Epithelial cell of proximal tubule (primary cell): ENCODE results near the gene ADGRB2. TPM values are rescaled to one million over a fixed set of nuclear protein-coding genes. Genes with fewer than 3 reads are reported as not detected.

Experiments used
- DNase-seq: peaks from one replicate; pipeline ENCODE4 v3.0.0-alpha.2; 2011; ENCODE audit warnings: low read depth
- H3K4me3 ChIP-seq: 2 replicates; pipeline ENCODE4 v1.5.1; 2011; ENCODE audit warnings: low read depth, mild to moderate bottlenecking, low read length
- total RNA-seq: library from RNA; depleted of rRNA; stranded (reverse); fragments of >200 nt; gene quantifications from 2 replicates; pipeline ENCODE4 v1.2.3, GENCODE V29; 2015
- TF ChIP-seq, protein P1 (sequence below): conservative IDR thresholded peaks from 2 replicates; pipeline ENCODE4 v1.5.1; 2012; ENCODE audit warnings: low read depth, mild to moderate bottlenecking, low read length

ADGRB2 gene
- total RNA-seq, 1 donor from 2014 or later, result 1.2 TPM

- no peak overlapping the region for H3K4me3 ChIP-seq
- DNase-seq, result no peak
- TF ChIP-seq, protein P1, sequence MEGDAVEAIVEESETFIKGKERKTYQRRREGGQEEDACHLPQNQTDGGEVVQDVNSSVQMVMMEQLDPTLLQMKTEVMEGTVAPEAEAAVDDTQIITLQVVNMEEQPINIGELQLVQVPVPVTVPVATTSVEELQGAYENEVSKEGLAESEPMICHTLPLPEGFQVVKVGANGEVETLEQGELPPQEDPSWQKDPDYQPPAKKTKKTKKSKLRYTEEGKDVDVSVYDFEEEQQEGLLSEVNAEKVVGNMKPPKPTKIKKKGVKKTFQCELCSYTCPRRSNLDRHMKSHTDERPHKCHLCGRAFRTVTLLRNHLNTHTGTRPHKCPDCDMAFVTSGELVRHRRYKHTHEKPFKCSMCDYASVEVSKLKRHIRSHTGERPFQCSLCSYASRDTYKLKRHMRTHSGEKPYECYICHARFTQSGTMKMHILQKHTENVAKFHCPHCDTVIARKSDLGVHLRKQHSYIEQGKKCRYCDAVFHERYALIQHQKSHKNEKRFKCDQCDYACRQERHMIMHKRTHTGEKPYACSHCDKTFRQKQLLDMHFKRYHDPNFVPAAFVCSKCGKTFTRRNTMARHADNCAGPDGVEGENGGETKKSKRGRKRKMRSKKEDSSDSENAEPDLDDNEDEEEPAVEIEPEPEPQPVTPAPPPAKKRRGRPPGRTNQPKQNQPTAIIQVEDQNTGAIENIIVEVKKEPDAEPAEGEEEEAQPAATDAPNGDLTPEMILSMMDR, result no peak
These were observed 10.3 kb downstream of the ADGRB2 start for GRCh38 chr1:31753707-31754349.

- H3K4me3 ChIP-seq, result no peak overlapping the region
- TF ChIP-seq, protein P1, result no peak
- DNase-seq, result no peak
These were observed 11.1 kb downstream of the ADGRB2 start for GRCh38 chr1:31752952-31753475.

DNA sequence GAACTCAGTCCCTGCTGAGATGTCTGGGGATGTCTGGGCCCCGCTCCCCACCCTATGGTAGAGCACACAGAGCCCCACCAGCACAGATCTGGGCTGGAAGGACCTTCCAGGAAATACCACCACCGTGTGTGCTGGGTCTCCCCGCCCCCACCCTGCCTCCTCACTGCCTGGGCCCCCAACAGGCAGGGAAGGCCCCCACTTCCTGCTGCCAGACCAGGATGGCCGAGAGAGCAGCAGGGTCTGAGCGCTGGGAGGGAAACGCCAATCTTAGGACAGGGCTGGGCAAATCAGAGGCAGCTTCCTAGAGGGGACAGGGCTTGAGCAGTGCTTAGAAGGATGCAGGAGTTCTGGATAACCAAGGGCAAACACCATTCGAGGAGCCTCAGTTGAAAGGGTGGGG is 11.9 kb downstream of the ADGRB2 start:
- TF ChIP-seq, protein P1, result no peak
- no peak overlapping the region for H3K4me3 ChIP-seq
- no peak for DNase-seq

- TF ChIP-seq, protein P1, result no peak
- DNase-seq, result no peak
- no peak overlapping the region for H3K4me3 ChIP-seq
These were observed 12.3 kb downstream of the ADGRB2 start for GRCh38 chr1:31751822-31752241.

DNA sequence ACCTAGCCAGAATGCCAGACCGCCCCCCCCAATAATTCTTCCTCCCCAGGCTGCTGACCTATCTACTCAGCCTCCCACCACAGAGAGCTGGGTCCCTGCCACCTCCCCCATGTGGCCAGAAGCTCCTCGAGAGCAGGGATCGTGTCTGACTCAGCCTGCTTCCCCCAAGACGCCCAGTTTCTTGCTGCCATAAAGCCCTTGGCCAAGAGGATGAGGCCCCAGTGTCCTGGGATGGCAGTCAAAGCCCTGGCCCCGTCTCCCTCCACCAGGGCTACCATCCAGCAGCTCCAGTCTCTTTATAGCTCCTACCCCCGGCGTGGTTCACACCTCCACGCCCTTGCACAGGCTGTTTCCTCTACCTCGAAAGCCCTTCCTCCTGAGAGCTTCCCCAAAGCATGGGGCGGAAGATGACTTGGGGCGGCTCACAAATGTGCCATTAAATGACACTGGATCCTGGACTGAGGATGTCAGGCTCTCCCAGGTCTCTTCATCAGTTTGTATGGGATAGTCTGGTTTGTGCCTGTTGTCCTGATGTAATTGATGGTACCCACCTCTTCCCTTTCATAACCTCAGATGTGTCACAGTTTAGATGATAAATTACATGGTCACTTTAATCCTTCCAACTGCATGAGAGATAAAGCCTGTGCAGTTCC is 13.2 kb downstream of the ADGRB2 start:
- H3K4me3 ChIP-seq, result no peak overlapping the region
- TF ChIP-seq, protein P1, result no peak
- DNase-seq, result no peak

DNA sequence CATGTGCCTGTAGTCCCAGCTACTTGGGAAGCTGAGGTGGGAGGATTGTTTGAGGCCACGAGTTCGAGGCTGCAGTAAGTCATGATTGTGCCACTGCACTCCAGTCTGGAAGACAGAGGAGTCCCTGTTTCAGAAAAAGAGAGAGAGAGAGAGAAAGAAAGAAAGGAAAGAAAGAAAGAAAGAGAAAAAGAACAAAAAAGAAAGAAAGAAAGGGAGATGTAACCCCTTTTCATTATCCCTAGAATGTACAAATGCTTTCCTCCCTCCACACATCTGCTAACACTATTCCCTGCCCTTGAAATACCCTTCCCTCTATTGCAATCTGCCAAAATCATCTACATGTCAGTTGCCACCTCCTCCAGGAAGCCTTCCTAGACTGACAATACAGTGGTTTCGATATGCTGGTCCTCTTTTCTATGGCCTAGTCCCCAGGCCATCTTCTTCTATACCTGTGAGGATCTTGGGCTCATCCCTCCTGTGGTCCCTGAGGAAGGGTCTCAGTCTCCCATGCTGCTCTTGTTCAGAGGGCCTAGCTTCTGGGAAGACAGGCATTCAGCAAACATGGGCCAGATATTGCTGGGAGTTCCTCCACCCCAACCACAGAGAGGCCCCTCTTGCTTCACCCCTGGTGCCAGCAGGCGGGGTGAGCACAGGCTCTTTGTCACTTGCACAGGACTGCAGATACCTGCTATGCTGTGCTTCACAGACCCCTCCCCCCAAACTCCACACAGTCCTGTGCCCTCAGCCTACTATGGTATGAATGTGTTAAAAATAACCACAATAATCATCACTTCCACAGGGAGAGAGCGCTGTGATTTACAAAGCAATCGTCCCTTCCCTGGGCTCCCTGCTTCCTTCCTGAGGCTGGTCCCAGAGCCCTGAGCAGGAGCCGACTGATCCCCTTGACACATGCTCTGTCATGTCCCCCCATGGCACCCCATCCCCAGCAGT is 14.1 kb downstream of the ADGRB2 start:
- TF ChIP-seq, protein P1, result no peak
- no peak for DNase-seq
- no peak overlapping the region for H3K4me3 ChIP-seq
